Stimulated activated CD4-positive, alpha-beta T cell treated with anti-CD3 and anti-CD28 coated beads, Interleukin-4, amount 100 ng/mL, for 4 hours (primary cell): ENCODE results near the gene CYP3A5.
"Not testable (repeated sequence)": the region's sequence is repeated elsewhere in the genome, so short reads cannot be mapped to it uniquely, and the experiment has no call there.

ENCODE experiments used
- DNase-seq, 2 experiments: peaks; one replicate each; pipeline ENCODE4 v3.0.0-alpha.2; 2020

Gene CYP3A5

DNA sequence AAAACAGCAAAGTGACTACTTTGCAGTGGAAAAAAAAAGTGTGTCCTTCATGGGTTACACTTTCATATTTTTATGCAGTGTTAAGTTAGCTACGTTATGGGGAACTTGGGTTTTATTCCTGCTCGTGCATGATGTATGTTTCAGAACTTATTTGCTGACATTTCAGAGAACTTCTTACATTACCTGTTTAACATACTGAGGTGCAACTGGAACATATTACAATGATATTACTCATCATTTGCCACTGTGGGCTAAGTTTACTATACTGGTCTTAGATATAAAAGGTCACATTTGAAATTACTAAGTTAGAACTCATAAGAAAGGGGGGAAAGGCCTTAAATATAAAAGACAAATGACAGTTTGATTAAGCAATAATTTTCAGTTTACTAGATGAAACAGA is 42.4 kb downstream of the CYP3A5 start:
- not testable (repeated sequence) for DNase-seq

DNA sequence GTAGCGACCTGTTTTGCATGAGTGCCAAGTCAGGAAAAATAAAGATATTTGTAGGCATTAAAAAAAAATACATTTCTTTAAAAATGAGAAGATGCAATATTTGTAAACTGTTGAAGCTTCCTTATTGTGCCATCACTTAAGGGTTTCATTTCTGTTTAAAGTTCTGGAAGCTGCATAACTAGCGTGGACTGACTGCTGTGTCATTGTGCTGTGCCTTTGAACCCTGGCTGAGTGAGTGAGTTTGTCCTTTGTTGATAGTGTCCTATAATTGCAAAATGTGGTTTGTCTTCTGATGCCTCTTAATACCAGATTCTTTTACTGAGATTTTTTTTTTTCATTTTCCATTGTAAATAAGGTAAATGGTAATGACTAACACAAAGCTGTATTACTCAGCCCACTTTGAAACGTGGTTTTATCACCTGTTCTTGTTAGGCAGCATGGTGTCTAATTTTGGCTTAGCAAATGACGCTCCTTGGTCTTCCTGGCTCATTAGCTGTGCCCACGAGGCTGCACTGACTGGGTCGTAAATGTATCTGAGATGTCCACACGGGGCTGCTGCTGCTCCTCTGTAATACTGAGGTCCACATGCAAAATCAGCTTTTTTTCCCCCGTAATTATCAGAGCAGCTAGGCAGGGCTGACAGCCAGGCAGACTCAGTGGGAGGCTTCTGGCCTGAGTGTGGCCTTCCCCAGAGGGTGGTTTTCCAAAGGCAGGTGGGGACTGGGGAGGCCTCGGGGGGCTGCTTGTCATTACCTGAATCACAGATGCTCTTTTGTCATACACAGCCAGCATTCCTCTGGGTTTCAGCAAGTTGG is 48.3 kb downstream of the CYP3A5 start:
- DNase-seq: no peak

GRCh38 chr7:99629643-99630042 is 50.2 kb downstream of the CYP3A5 start:
- no peak for DNase-seq

- no peak for DNase-seq
Observed at GRCh38 chr7:99628471-99629465, 51.0 kb downstream of the CYP3A5 start.

GRCh38 chr7:99627513-99627912 is 52.3 kb downstream of the CYP3A5 start:
- DNase-seq: no peak

- DNase-seq: no peak
Observed at GRCh38 chr7:99626661-99627060, 53.1 kb downstream of the CYP3A5 start.

- DNase-seq: no peak
Observed at GRCh38 chr7:99625961-99626360, 53.8 kb downstream of the CYP3A5 start.

DNA sequence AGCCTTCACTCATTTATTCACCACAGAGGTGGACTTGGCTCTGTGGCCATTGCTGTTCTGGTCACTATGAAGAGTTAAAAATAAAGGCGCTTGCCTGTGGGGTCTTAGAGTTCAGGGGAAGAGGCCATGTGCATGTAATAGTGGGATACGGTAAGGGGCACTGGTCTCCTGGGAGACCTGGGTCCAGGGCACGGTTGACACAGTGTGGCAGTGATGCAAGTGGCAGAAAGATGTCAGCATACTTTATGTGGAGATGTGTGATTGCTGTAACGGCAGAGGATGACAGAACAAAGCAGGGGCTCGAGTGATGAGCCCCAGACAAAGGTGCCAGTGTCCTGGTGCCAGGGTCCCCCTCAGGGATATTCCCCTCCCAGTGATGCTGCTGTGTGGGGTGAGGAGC is 54.5 kb downstream of the CYP3A5 start:
- no peak for DNase-seq

DNA sequence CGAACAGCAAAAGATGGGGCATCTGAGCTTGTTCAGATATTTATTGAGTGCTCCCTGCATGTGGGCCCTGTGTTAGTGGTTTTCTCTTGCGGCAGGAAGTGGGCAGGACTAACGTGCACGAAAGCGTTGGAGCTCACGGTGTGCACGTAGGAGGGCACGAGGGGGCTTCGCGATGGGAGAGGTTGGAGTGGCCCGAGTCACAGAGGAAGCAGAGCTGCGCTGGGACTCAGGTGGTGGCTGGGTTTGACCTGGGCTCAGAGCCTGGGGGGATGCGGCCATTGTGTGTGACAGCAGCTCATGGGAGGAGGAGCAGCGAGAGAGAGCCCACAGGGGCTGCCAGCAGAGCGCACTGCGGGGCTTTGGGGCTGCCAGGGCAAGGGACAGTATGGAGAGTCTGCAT is 55.3 kb downstream of the CYP3A5 start:
- peak; percentile 43 to 66 for DNase-seq

DNA sequence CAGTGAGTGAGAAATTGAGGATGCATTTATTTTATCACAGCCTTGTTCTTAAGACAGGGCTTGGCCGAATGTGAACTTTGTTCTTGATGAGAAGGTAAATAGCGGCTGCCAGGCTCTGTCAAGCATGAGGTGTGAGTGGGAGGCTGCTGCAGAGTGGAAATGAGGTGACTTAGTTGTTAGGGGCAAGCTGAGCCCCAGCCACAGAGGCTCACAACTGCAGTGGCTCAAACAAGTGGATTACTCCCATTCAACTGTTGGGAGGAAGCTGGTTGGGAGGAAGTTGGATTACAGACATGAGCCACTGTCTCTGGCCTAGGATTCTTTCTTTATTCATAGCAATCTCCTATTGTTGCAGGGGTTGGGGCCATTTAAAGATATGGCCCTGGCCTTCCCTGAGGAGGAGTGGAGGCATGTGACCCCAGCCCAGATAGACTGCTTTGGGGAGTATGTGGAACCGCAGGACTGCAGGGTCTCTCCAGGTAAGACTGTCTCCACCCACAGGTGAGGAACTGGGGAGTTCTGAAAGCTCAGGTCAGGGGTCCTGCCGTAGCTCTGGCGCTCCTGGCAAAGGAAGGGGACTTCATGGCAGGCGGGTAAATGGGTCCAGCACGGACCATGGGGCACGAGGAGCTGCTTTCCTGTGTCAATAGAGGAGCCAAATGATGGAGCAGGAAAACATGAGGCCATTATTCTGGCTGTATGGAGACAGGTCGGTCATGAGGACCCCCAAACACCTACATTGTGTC is 55.9 kb downstream of the CYP3A5 start:
- peak in 1 of 2 experiments; percentile 29 for DNase-seq

GRCh38 chr7:99623091-99623693 is 56.6 kb downstream of the CYP3A5 start:
- no peak for DNase-seq

GRCh38 chr7:99622596-99622995 is 57.2 kb downstream of the CYP3A5 start:
- DNase-seq: no peak

GRCh38 chr7:99621271-99621670 is 58.5 kb downstream of the CYP3A5 start:
- DNase-seq: no peak

- no peak for DNase-seq
Observed at GRCh38 chr7:99619571-99620130, 60.1 kb downstream of the CYP3A5 start.

GRCh38 chr7:99618726-99619125 is 61.1 kb downstream of the CYP3A5 start:
- DNase-seq: no peak

GRCh38 chr7:99617192-99617781 is 62.5 kb downstream of the CYP3A5 start:
- DNase-seq: no peak

GRCh38 chr7:99616359-99617191 is 63.2 kb downstream of the CYP3A5 start, which contains the start of gene ZSCAN25:
Gene ZSCAN25, plus strand, starts transcription at chr7:99616946. Its CDS starts 2,661 bp downstream, at chr7:99619607.
- peak; percentile 78 to 83 for DNase-seq

DNA sequence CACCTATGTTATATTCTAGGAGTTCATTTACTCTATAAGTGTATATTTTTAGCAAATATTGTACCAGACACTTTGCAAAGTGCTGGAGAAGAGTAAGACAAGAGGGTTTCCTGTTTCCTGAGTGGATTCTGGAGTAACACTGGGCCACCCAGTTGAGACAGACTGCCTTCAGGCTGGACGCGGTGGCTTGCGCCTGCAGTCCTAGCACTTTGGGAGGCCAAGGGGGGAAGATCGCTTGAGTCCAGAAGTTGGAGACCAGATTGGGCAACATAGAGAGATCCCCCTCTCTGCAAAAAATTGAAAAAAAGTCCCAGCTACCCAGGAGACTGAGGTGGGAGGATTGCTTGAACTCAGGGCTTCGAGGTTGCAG is 63.8 kb downstream of the CYP3A5 start:
- no peak for DNase-seq

GRCh38 chr7:99614495-99614894 is 65.3 kb downstream of the CYP3A5 start:
- DNase-seq: no peak

DNA sequence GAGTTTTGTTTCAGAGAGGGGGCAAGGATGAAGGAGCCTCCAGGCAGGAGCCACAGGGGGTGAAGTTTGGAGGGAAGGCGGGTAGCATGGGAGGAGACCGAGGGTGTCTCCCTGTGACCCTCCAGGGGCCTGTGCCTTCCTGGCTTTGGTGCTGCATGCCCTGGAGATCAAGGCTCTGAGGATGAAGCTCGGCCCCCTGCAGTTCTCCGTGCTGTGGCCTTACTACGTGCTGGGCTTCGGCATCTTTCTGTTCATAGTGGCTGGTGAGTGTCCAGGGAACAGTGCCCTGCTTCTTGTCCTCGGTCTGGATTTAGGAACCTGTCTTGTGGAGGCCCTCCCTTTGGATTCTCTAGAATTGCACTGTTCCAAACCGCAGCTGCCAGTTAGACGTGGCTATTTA is 72.2 kb downstream of the CYP3A5 start:
- DNase-seq: no peak

GRCh38 chr7:99606531-99606930 is 73.3 kb downstream of the CYP3A5 start:
- no peak for DNase-seq
